ENCODE measurements around the gene CDYL2.
A peak's percentile ranks its signal among the peaks of the same experiment; 100 is the strongest.
"Not testable (repeated sequence)": the region's sequence is repeated elsewhere in the genome, so short reads cannot be mapped to it uniquely, and the experiment has no call there.

The CDYL2 gene

DNA sequence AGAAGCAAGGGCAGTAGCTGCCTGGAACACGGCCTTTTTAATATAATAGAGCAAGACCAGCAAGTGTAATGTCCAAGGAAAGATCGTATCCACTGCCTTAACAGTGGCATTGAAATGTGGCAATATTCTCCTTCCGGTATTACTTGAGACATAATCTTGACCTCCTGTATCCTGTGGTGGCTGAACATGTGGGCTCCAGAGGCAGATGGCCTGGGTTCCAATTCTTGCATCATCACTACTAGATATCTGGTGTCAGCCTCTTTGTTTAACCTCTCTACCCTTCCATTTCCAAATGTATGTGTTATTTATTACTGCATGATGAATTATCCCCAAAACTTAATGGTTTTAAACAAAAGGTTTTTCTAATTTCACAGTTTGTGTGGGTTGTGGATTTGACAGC lies 3.5 kb upstream of the CDYL2 start:
- DNase-seq: no peak

DNA sequence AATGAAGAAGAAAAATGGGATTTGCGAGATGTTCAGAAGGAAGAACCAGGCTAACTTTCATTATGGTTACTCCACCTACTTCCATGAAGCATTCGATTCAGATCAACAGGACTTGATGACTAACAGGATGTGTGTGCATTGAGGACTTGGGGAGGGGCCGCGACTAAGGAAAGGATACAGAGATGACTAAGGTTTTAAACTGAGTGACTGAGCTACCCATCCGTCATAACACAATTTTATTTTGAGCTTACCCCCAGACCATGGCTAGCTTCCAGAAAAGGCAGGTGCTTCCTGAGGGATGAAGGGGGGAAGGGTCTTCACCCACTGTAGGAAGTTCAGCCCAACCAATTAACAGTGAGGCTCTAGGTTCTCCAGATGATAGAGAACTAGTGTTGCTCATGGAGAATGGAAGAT lies 2.5 kb upstream of the CDYL2 start:
- DNase-seq: no peak

DNA sequence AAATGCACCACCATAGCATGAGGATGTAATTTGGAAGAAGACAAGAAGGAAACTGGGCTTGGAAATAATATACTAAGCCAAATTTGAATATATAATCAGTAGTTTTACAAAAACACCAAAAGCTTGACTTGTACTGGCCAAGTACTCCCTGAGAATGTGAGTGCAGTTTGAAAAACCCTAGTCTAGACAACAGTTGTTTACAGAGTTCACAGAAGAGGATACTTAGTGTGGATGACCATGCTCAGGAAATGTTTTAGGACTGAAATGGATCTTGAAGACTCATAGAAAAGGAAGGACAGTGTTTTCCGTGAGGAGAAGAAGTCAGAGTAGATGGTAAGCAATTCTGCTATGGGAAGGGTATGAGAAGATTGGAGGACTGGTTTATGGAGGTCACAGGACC lies 1.9 kb upstream of the CDYL2 start:
- DNase-seq: no peak

DNA sequence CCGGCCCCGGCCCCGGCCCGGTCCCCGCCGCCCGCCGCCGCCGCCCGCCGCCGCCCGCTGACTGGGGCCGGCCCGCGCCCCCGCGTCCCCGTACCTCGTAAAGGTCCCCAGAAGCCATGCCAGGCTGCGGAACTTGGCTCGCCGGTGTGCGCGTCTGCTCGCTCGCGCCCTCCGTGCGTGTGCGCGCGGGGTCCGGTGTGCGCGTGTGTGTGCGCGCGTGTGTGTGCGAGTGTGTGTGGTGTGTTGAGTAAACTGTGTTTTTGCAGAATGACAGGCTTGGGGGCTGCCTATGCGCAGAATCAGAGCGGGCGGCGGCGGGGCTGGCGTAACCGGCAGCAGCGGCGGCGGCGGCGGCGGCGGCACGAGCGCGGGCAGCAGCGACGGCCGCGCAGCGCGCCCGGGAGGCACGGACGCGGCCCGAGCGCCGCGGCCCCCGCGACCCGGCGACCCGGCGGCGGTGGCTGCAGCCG lies 307 bp downstream of the CDYL2 start:
- peak; percentile 10 to 57 for DNase-seq

DNA sequence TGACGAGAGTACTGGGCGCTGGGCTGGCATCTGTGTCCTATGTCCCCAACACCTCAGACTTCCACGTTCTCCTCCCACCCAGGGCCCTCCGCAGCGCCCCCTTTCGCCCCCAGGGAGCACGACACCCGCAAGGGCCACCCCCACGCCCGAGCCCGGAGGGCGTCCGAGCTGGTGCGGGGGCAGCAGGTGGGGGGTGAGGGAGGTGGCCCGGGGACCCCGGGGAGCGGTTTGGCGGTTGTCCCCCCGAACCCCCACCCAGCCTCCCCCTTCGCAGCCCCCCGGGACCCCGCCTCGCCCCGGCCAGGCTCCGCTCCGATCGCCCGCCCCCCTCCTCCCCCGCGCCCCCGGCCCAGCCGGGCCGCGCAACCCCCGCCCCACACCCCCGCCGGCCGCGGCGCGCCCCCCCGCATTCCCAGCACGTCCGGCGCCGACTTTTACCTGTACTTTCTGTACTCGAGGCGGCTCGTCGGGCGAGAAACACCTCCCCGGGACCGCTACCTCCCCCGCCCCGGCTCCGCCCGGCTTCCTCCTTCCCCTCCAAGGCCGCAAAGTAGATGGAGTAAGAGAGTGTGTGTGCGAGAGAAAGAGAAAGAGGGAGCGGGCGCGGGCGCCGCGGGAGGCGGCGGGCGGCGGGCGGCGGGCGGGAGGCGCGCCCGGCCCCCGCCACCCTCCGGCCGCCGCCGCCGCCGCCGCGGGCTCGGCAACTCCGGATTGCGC lies 901 bp downstream of the CDYL2 start:
- DNase-seq: peak; percentile 22 to 25

DNA sequence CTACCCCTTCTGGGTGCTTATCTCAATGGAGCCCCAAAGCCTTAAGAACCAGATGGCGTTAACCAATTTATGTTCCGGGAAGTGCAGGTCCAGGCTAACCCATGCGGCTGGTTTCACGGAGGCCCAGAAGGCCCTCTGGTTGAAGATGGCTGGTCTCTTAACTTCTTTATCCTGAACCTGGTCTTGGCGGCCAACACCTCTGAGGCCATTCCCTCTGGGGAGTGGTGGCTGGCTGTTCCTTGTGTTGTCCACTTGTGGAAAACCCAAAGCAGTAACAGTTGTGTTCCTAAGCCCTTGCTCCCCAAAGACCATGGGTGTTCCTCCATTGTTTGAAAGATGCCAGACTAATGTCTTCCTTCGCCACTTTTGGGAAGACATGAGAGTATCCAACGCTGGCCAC lies 1.5 kb downstream of the CDYL2 start:
- no peak for DNase-seq

DNA sequence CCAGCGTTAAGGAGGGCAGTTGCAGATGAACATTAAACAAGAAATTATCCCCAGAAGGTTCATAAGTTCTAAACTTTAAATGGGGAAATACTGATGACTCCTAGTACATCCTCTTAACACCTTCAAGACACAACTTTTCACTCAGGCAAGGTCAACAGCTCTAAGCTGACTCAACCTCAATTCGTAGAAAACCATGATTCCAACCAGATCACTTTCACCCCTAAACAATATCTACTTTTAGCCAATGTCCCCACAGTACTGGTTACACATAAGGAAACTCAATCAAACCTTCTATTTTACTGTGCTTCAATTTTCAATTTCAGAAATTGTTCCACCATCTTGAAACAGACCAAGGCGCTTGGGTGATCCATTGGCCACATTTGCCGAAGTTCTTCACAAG lies 2.3 kb downstream of the CDYL2 start:
- no peak for DNase-seq

DNA sequence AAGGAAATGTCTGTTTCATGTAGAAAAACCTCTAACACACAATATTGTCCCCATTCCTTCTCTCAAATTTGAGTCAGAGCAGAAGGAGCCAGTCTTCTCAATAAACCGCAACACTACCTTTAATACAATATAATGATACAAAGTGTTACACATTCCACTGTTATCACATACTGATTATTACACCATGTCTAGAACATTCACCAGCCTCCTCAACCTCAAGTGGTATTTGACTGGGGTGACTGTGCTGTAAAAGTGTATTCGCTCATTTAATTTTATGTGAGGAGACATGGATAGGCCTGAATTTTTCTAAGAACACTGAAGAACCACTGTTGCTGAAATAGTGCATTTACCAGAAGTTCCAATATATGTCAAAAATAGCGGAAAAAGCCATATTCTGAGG lies 10.3 kb downstream of the CDYL2 start:
- no peak for DNase-seq

DNA sequence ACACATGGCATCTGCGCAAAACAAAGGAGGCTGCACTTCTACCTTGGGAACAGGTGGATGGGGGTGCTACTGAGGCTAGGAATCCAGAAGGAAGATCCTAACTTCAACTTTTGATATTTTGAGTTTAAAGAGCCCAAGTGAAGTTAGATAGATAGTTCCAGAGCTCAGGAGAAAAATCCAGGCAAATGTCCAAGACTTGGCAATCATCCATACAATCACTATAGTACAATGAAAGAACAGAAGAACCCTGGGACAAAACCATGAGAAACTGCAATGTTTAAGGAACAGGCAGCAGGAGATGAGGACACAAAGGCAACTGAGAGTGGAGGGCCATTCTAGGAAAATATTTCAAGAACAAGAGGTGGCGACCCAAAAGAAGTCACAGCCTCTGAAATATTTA lies 12.4 kb downstream of the CDYL2 start:
- DNase-seq: no peak

DNA sequence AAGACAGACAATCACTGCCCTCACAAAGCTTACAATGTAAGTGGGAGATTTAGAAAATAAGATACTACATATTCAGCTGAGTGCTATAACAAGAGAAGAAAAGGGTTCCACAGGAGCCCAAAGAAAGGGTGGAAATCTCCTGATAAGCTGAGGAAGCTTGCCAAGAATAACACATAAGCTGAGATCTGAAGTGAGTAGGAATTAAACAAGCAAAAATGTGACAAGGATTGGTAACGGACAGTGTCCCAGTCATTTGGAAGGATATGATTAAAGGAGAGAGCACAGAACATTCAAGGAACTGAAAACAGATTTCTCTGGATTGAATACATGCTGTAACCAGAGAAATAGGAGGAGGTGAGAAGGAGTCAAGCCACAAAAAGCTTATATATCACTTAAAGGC lies 13.0 kb downstream of the CDYL2 start:
- DNase-seq: no peak

DNA sequence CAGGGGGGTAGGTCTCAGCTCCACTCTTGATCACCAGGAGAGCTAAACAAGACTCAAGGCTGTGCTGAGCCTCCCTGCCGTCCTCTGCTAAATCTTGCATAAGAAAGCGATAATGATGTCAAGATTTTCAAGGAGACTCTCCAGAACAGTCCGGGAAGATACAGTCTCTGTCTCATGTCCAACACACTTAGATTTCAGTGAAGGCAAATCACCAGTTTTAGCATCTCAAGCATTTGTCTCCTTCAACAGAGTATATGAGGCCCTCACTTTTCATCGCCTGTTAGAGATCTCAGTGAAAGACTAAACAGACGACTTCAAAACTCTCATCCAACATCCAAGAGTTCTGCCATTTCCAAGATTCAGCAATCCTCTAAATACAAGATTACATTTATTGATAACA lies 13.6 kb downstream of the CDYL2 start:
- no peak for DNase-seq

DNA sequence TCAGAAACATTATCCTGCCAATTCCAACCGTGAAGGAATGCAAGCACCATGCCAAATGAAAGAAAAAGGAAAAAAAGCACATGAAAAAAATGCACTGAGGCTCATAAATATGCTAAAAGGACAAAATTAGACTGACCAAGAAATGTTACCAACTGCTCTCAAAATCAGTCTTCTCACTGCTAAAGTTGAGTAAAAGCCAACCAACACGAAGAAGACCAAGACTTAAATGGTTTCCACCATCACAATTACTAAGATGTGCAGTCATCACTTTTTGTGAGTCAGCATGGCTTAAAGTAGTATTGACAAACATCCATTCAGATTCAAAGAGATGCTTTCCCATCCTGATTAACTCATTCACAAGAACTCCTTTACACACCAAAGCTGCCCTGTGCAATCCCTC lies 16.4 kb downstream of the CDYL2 start:
- DNase-seq: no peak

DNA sequence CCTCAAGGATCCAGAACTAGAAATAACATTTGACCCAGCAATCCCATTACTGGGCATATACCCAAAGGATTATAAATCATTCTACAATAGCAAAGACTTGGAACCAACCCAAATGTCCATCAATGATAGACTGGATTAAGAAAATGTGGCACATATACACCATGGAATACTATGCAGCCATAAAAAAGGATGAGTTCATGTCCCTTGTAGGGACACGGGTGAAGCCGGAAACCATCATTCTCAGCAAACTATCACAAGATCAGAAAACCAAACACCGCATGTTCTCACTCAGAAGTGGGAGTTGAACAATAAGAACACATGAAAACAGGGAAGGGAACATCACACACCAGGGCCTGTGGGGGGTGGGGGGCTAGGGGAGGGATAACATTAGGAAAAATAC lies 17.8 kb downstream of the CDYL2 start:
- not testable (repeated sequence) for DNase-seq

DNA sequence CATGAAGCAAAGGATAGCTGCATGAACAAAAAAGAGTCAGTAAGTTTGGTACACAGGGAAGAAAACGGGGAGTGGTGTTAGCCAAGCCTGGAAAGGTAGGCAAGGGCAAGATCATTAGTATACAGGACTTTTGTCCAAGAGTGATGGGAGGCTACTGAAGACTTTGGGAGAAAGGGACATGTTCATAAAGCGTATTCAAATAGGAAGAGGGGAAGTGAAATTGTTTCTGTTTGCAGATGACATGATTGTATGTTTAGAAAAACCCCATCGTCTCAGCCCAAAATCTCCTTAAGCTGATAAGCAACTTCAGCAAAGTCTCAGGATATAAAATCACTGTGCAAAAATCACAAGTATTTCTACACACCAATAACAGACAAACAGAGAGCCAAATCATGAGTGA lies 19.4 kb downstream of the CDYL2 start:
- no peak for DNase-seq

DNA sequence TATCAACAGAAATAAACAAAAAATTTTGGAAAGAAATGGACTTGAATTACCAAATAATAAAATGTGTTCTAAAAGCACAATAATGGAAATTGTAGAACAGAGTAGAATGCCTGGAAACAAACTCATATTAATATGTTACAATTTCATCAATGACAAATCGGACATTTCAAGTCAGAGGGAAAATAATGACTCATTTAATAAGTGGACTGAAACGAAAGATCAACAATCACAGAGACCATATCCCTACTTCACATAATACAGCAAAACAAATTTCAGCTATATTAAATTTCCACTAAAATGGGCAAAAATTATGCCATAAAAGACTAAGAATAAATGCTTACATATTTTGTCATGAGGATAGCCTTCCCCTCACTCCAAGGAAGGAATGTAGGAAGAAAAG lies 25.7 kb downstream of the CDYL2 start:
- no peak for DNase-seq

DNA sequence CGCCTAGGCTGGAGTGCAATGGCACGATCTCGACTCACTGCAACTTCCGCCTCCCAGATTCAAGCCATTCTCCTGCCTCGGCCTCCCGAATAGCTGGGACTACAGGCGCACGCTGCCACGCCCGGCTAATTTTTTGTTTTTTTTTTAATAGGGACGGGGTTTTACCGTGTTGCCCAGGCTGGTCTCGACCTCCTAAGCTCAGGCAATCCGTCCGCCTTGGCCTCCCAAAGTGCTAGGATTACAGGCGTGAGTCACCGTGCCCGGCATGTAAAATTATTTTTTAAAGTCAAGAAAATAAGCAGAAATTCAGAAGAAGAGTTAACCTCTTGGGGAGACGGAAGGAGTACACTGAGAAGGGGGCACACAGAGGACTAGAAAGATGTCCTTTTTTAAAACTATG lies 27.5 kb downstream of the CDYL2 start:
- DNase-seq: no peak

DNA sequence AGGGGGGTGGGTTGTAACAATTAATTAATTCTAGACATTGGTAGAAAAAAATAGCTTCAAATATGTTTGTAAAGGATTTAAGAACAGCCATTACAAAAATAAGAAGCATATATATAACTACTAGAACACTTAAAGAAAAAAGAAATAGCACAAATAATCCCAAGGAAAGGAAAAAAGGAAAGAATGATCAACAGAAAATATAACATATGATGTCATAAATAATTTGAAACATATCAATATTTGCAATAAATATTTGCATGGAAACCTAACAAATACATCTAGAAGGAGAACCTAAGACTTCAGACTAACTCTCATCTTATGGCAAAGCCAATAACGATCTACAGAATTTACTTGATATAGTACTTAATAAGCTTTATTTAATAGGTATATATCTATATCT lies 28.9 kb downstream of the CDYL2 start:
- DNase-seq: no peak

DNA sequence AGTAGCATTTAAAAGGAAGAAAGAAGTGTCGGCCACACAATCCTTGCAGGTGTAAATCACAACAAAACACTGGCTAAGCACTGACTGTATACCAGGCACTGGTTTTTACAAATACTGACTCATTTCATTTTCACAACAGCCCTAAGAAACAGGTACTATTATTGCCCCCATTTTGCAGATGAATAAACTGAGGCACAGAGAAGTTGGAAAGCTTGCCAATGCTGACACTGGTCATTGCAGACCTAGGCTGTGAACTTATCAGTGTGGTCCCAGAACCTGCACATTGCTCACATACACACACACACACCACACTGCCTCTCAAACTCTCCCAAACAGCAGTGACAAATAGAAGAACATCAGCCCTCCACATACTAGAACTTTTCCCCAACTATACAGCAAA lies 37.6 kb downstream of the CDYL2 start:
- DNase-seq: no peak

DNA sequence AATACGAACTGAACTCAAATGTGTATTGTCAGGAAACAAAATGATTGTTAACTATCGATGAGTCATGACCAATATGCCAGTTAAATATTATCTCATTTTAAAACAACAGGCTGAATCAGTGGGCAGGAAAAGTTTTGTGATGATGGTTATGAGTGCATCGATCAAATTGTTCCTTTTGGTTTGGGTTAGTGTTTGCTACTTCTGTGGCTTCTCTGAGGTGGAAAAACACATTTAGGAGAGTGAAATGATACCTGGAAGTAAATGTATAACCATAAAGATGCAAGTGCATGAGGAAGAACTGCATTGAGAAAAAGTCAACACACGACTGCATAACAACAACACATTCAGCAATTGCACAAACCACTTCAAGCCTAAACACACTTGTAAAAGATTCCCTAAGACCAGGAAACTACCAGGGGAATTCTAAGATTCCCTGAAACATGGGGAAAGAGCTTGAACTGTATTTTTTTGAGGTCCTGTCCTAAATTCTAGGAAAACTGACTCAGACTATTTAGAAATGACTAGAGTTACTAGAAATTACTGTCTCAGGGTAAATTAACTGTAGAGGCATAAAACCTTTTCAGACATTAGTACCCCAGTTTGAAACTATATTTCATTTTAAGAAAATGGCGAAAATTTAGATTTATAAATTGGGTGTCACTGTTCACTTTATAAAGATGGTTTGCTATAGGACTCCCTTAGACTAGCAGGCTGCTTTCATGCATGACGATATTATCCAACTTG lies 44.8 kb downstream of the CDYL2 start:
- no peak for DNase-seq

DNA sequence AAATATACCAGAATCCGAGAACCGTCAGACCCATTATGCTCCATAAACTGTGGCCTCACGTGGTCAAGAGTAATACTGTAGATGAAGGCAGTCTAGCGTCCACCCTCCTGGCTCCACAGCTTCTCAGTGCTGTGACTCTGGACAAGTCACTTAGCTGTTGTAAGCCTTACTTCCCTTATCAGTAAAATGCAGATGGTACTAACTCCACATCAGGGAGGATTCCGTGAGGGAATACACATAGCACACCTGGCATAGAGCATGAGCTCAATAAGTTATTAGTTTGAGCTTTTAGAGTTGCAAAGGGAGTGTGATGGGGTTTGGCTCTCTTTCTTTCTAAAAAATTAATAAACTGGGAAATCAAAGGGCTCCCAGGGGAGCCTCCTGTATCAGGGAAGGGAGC lies 49.9 kb downstream of the CDYL2 start:
- DNase-seq: no peak

DNA sequence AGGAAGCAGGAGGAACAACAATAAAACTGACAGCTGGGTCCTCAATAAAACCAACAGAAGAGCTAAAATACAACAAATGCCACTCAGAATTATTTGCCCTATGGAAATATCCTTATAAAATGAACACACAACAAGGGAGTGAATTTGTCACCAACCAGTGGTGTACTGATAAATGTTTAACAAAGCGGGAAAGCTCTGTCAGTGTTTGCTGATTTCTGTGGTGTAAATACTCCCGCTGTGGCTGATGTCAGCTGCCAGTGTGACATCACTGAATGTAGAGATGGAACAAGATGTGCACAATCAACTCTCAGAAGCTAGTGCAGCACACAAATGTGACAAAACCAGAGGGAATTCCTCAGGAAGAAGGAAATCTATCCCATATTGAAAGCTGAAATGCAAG lies 51.9 kb downstream of the CDYL2 start:
- no peak for DNase-seq

DNA sequence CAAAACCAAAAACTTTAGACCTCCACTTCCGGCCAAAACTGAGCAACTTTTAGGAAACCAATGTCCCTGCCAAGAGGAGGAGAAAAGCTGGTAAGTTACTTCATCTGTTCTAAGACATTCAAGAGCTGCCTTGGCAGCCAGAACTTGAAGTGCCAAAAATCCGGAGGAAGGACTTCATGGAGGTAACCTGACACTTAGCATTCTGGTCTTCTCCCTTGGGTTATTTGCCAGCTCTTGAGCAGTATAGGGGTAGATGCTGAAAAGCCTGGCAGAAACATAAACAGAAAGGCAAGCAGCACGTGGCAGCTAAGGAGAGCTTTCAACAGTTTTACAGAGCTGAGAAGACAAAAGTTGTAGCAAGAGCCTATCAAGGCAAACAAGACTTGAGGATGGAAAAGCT lies 53.2 kb downstream of the CDYL2 start:
- peak; percentile 48 to 80 for DNase-seq

DNA sequence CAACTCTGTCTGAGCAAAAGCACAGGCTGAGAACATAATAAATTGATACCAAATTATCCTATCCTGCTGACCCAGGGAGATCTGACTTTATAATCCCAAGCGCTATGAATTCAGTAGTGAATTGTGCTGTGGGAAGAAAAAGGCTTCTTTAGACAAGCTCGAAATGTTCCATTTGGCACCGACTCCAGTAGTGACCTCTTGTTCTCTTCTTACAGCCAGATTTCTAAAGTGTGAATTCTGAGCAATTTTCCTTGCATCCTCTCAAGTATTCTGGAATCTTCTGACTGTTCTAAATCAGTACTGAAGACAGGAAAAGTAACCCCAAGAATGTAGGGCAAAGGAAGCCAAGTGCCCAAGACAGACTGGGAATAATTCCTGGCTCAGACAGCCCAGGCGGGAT lies 58.2 kb downstream of the CDYL2 start:
- DNase-seq: no peak

DNA sequence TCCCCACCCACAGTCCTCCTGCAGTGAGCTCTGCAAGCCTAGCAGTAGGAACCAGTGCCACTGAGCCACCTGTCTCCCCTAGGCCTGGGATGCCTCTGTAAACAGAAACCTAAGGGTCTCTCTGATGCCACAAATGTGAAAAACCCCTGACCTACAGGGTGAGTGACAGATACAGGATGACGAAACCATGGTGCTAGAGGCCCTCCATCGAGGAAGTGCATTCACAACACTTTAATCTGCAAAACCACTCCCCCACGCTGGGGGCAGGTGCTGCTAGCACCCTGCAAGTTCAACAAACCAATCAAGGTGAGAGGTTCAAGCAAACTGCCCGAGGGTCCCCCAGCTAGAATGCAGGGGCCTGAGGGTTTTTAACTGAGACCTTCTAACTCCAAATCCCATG lies 59.5 kb downstream of the CDYL2 start:
- no peak for DNase-seq

DNA sequence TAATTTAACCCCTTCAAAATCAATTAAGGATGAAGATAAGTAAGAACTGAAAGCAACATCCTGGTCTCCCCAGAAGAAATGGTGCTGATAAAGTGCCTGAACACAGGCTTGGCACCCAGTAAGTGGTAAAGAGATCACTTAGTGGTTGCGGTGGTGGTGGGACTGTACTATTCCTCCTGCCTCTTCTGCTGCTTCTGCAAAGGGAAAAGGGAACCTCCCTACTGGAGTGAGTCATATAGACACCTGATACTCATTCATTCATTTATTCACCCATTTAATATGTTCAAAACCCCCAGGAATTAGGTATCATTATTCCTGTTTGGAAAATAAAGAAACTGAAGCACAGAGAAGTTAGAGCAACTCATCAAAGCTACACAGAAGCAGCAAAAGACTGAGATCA lies 60.6 kb downstream of the CDYL2 start:
- DNase-seq: no peak
